SH-SY5Y (cell line): ENCODE results near the gene BRAT1.

ENCODE experiments used
- GATA2 ChIP-seq: IDR thresholded peaks from 2 replicates; pipeline ENCODE4 v1.6.1; 2011; ENCODE audit warnings: mild to moderate bottlenecking, low read depth, low read length
- GATA3 ChIP-seq: IDR thresholded peaks from 2 replicates; pipeline ENCODE4 v1.6.1; 2011; ENCODE audit warnings: low read depth, mild to moderate bottlenecking, low read length, moderate library complexity

DNA sequence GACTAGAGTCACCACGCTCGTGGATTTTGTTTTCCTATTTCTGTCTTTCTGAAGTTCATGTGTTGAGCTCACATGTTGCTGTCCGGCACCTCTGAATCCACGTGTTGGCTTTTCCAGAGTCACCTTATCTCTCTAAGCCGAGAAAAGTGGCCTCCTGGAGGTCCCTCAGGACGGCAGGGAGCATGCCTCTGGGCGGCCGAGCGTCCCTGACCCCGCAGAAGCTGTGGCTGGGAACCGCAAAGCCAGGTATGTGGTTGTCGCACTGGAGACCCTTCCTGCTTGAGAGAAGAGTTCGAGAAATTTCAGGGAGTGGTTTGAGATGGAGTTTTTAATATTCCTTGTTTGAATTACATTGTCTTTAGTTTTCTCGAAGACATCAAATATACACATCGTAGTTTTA lies 16.1 kb upstream of the BRAT1 start:
- TF ChIP-seq GATA3: no peak
- no peak for TF ChIP-seq GATA2
